SK-N-SH (cell line): Measurements from ENCODE around the gene MUC5AC. TPM values are rescaled to one million over a fixed set of nuclear protein-coding genes. Genes with fewer than 3 reads are reported as not detected.

ENCODE experiments used
- CTCF ChIA-PET: fragments of 300-600, 350-600 bp; formaldehyde crosslinking; extraction: SDS; loops from one replicate; lab custom pipeline; 2021; lab: Yijun Ruan, JAX
- POLR2A ChIA-PET: fragments of 350-600 bp; sonication (Branson Sonifier 250); formaldehyde crosslinking; extraction: SDS; loops from one replicate; lab custom pipeline; 2020; ENCODE audit warnings: antibody characterized with exemption, inconsistent platforms; lab: Yijun Ruan, JAX
- DNase-seq: peaks from one replicate; pipeline ENCODE4 v3.0.0; 2012
- H2AFZ ChIP-seq: fragments of 200-600 bp; sonication (generic); 2 replicates; pipeline ENCODE4 v1.8.1; 2016; ENCODE audit warnings: antibody characterized with exemption, mild to moderate bottlenecking, low read depth
- H3F3A ChIP-seq: fragments of 200-600 bp; sonication (generic); replicated peaks from 2 replicates; pipeline ENCODE3; 2016; ENCODE audit warnings: antibody characterized with exemption, mild to moderate bottlenecking; ENCODE audit not compliant: insufficient read depth
- H3K27ac ChIP-seq, 2 experiments: fragments of 200-500 bp in 1 of 2; fragments of 200-600 bp in 1 of 2; sonication (Bioruptor generic) in 1 of 2; sonication (generic), shearing (Covaris generic) in 1 of 2; 2 replicates each; pipeline versions ENCODE4 v1.5.1 to v1.6.1; 2014 to 2016; ENCODE audit warnings: low read depth in 2 of 2, inconsistent platforms in 1 of 2, low read length in 1 of 2, mild to moderate bottlenecking in 1 of 2, mixed read lengths in 1 of 2
- H3K27me3 ChIP-seq: fragments of 200-600 bp; sonication (generic), shearing (Covaris generic); 2 replicates; pipeline ENCODE4 v1.6.1; 2016; ENCODE audit warnings: mixed run types; ENCODE audit not compliant: insufficient read depth
- H3K36me3 ChIP-seq, 2 experiments: fragments of 200-500 bp in 1 of 2; fragments of 200-600 bp in 1 of 2; sonication (Bioruptor generic) in 1 of 2; sonication (generic) in 1 of 2; replicated peaks in 1 of 2; 2 replicates each; pipeline versions ENCODE3 to v1.5.1; 2014 to 2016; ENCODE audit warnings: low read length in 1 of 2, mild to moderate bottlenecking in 1 of 2; ENCODE audit not compliant: insufficient read depth in 2 of 2, control insufficient read depth in 1 of 2
- H3K4me1 ChIP-seq, 2 experiments: fragments of 200-500 bp in 1 of 2; fragments of 200-600 bp in 1 of 2; sonication (Bioruptor generic) in 1 of 2; sonication (generic), shearing (Covaris generic) in 1 of 2; 2 replicates each; pipeline versions ENCODE4 v1.5.1 to v1.6.1; 2014 to 2016; ENCODE audit warnings: low read depth in 1 of 2, low read length in 1 of 2, mixed run types in 1 of 2; ENCODE audit not compliant: insufficient read depth in 2 of 2, control insufficient read depth in 1 of 2
- H3K4me2 ChIP-seq: fragments of 200-600 bp; sonication (generic), shearing (Covaris generic); 2 replicates; pipeline ENCODE4 v1.6.1; 2017; ENCODE audit warnings: mixed run types
- H3K4me3 ChIP-seq, 2 experiments: fragments of 200-500 bp in 1 of 2; fragments of 200-600 bp in 1 of 2; sonication (Bioruptor generic) in 1 of 2; sonication (generic), shearing (Covaris generic) in 1 of 2; 2 replicates each; pipeline versions ENCODE4 v1.5.1 to v1.8.1; 2014 to 2016; ENCODE audit warnings: low read depth in 2 of 2, inconsistent platforms in 1 of 2, low read length in 1 of 2, mild to moderate bottlenecking in 1 of 2, mixed read lengths in 1 of 2, moderate library complexity in 1 of 2
- H3K79me2 ChIP-seq: fragments of 200-600 bp; sonication (generic); 2 replicates; pipeline ENCODE4 v1.8.1; 2017; ENCODE audit warnings: mild to moderate bottlenecking; ENCODE audit not compliant: insufficient read depth
- H3K9ac ChIP-seq: fragments of 200-600 bp; sonication (generic); 2 replicates; pipeline ENCODE4 v1.6.1; 2017; ENCODE audit warnings: mixed run types
- H3K9me2 ChIP-seq: fragments of 200-600 bp; sonication (generic); 2 replicates; pipeline ENCODE4 v1.6.1; 2017; ENCODE audit warnings: mixed run types
- H3K9me3 ChIP-seq: fragments of 200-600 bp; sonication (generic); 2 replicates; pipeline ENCODE4 v1.6.1; 2017; ENCODE audit warnings: mixed run types, mild to moderate bottlenecking, moderate library complexity
- H4K20me1 ChIP-seq: fragments of 200-600 bp; sonication (generic); 2 replicates; pipeline ENCODE4 v1.6.1; 2017; ENCODE audit warnings: mild to moderate bottlenecking, mixed run types; ENCODE audit not compliant: insufficient read depth
- EP300 ChIP-seq, 2 experiments: IDR thresholded peaks; 2 replicates each; pipeline versions ENCODE4 v1.4.0 to v1.6.1; 2012; ENCODE audit warnings: borderline replicate concordance in 1 of 2, low read depth in 1 of 2, low read length in 1 of 2
- FOXM1 ChIP-seq: IDR thresholded peaks from 2 replicates; pipeline ENCODE4 v1.4.0; 2012; ENCODE audit warnings: low read depth, mild to moderate bottlenecking
- GATA2 ChIP-seq: sonication (generic); formaldehyde crosslinking; IDR thresholded peaks from 2 replicates; pipeline ENCODE4 v1.5.0; 2020; ENCODE audit warnings: mild to moderate bottlenecking, missing genetic modification reagents
- MAX ChIP-seq: IDR thresholded peaks from 2 replicates; pipeline ENCODE4 v1.4.0; 2012; ENCODE audit warnings: low read depth
- MEF2A ChIP-seq: IDR thresholded peaks from 2 replicates; pipeline ENCODE4 v1.4.0; 2012; ENCODE audit warnings: low read depth, borderline replicate concordance
- NFIC ChIP-seq: IDR thresholded peaks from 2 replicates; pipeline ENCODE4 v1.4.0; 2012; ENCODE audit warnings: borderline replicate concordance
- NRF1 ChIP-seq: IDR thresholded peaks from 2 replicates; pipeline ENCODE4 v1.6.1; 2012; ENCODE audit warnings: low read depth, mild to moderate bottlenecking, low read length
- RCOR1 ChIP-seq: fragments of 150-350 bp; IDR thresholded peaks from 2 replicates; pipeline ENCODE4 v1.6.1; 2017; ENCODE audit warnings: antibody characterized with exemption, low read length
- REST ChIP-seq: IDR thresholded peaks from 2 replicates; pipeline ENCODE4 v1.6.1; 2012; ENCODE audit warnings: mild to moderate bottlenecking, low read depth, low read length, moderate library complexity
- SIN3A ChIP-seq: IDR thresholded peaks from 2 replicates; pipeline ENCODE4 v1.6.1; 2012; ENCODE audit warnings: low read depth, mild to moderate bottlenecking, low read length, moderate library complexity, borderline replicate concordance
- USF2 ChIP-seq: fragments of 150-350 bp; IDR thresholded peaks from 2 replicates; pipeline ENCODE4 v1.6.1; 2017; ENCODE audit warnings: antibody characterized with exemption, low read length, low read depth, borderline replicate concordance
- YY1 ChIP-seq: IDR thresholded peaks from 2 replicates; pipeline ENCODE4 v1.4.0; 2012; ENCODE audit warnings: low read depth, mild to moderate bottlenecking
- ZBTB33 ChIP-seq: IDR thresholded peaks from 2 replicates; pipeline ENCODE4 v1.4.0; 2012; ENCODE audit warnings: low read depth, borderline replicate concordance
- WGBS: methylation state at CpG from one replicate; pipeline ENCODE4 v1.1.6; 2017; ENCODE audit warnings: low lambda C conversion rate; 5-methylcytosine and 5-hydroxymethylcytosine counted together
- polyA plus RNA-seq, 3 experiments: library from polyadenylated mRNA; depleted of rRNA; stranded (reverse); fragments of >200 nt; gene quantifications; 2 replicates each; pipeline ENCODE4 v1.2.3, GENCODE V29; 2012

Gene MUC5AC
- polyA plus RNA-seq, 1 of the 3 experiments (the other 2 are of a cell fraction): not detected

- H3K79me2 ChIP-seq: no peaks in the 10 kb centered on the region
- ChIA-PET POLR2A (no interaction called here), CTCF (interaction anchor here (0.7 to 2.7 kb wide), 2 partner anchors 19 to 354 kb away, joined by 3 to 10 read pairs; no protein-coding TSS in a partner anchor)
- DNase-seq: peak; percentile 19
- no peaks in the 10 kb centered on the region for H4K20me1 ChIP-seq
- no peak overlapping the region for H3K4me3 ChIP-seq
- H2AFZ ChIP-seq: no peak overlapping the region
- H3K9me2 ChIP-seq: no peaks in the 10 kb centered on the region
- no peaks in the 10 kb centered on the region for H3K36me3 ChIP-seq
- no peak for TF ChIP-seq SIN3A
- no peak for TF ChIP-seq MAX
- TF ChIP-seq REST: no peak
- TF ChIP-seq MEF2A: no peak
- TF ChIP-seq ZBTB33: no peak
- TF ChIP-seq NFIC: no peak
- TF ChIP-seq USF2: no peak
- TF ChIP-seq NRF1: no peak
- no peak for TF ChIP-seq YY1
- no peak for TF ChIP-seq EP300 (IDR thresholded peaks at IDR 0.05; ENCODE audit: borderline replicate concordance in 1 of 2, low read depth in 1 of 2, low read length in 1 of 2)
- no peak for TF ChIP-seq RCOR1
- no peak for TF ChIP-seq FOXM1
- TF ChIP-seq GATA2: no peak
- no peaks in the 10 kb centered on the region for H3K4me1 ChIP-seq
- H3K9me3 ChIP-seq: no peaks in the 10 kb centered on the region
- H3F3A ChIP-seq: no peaks in the 10 kb centered on the region
- no peak overlapping the region for H3K9ac ChIP-seq
- no peaks in the 10 kb centered on the region for H3K27me3 ChIP-seq
- no peak overlapping the region for H3K27ac ChIP-seq
- 78% methylated on average over 21 of the region's 28 CpGs for WGBS
- no peak overlapping the region for H3K4me2 ChIP-seq
These were observed 63.4 kb downstream of the MUC5AC start for GRCh38 chr11:1220941-1221721.
